Psoas muscle (tissue), 8 donors: ENCODE results near the gene RFX2. TPM values are rescaled to one million over a fixed set of nuclear protein-coding genes. Genes with fewer than 3 reads are reported as not detected.
A peak's percentile ranks its signal among the peaks of the same experiment; 100 is the strongest.

Experiments
- ATAC-seq, 4 donors: fragments of 200-7000 bp; cut with Tn5 transposase; one replicate each; pipeline ENCODE4 v1.9.1; 2020; ENCODE audit warnings: moderate library complexity in 3 of 4, mild to moderate bottlenecking in 2 of 4
- DNase-seq, 2 donors: peaks; one replicate each; pipeline ENCODE4 v3.0.0-alpha.2; 2020
- H3K27ac ChIP-seq: fragments of 200-600 bp; one replicate; pipeline ENCODE4 v1.8.0; 2022
- H3K27me3 ChIP-seq, 3 donors: fragments of 200-600 bp in 1 of 3; one replicate each; pipeline versions ENCODE4 v1.6.1 to v1.8.0; 2013 to 2022; ENCODE audit warnings: low read length in 2 of 3, mild to moderate bottlenecking in 2 of 3, moderate library complexity in 1 of 3; ENCODE audit not compliant: insufficient read depth in 3 of 3
- H3K36me3 ChIP-seq, 2 donors: fragments of 200-600 bp in 1 of 2; one replicate each; pipeline versions ENCODE4 v1.6.1 to v1.8.0; 2013 to 2022; ENCODE audit warnings: low read depth in 1 of 2, mild to moderate bottlenecking in 1 of 2, moderate library complexity in 1 of 2; ENCODE audit not compliant: insufficient read depth in 1 of 2
- H3K4me1 ChIP-seq: fragments of 200-600 bp; one replicate; pipeline ENCODE4 v1.8.0; 2022
- H3K4me3 ChIP-seq: fragments of 200-600 bp; one replicate; pipeline ENCODE4 v1.8.0; 2022; ENCODE audit warnings: mild to moderate bottlenecking
- H3K9me3 ChIP-seq: fragments of 200-600 bp; one replicate; pipeline ENCODE4 v1.8.0; 2022
- CTCF ChIP-seq: fragments of 200-600 bp; IDR thresholded peaks from one replicate; pipeline ENCODE4 v1.8.0; 2022; ENCODE audit warnings: antibody characterized with exemption
- WGBS, 3 donors: extraction: QIAGEN DNeasy Blood & Tissue Kit; methylation state at CpG; one replicate each; pipeline versions ENCODE4 v1.1.6 to v1.1.7; 2013; 5-methylcytosine and 5-hydroxymethylcytosine counted together
- intact Hi-C, 2 donors: fragments of 100-400 bp; cut with DNase I; formaldehyde crosslinking; loops; one replicate each; pipeline versions ENCODE4 v1.11.0 to v1.14.2; 2022
- long read RNA-seq, 2 donors: library from polyadenylated mRNA; unstranded; transcript quantifications; one replicate each; pipeline ENCODE4 v2.0.0, GENCODE V29; 2021
- polyA plus RNA-seq, 3 donors: library from polyadenylated mRNA; stranded (reverse); fragments of 200-250 nt; gene quantifications; one replicate each; pipeline ENCODE4 v1.2.3, GENCODE V29; 2013
- total RNA-seq, 4 donors: library from RNA; stranded (reverse); fragmentation: NEBNext Ultra II Directional in 2 of 4; extraction: Animal tissue kit (Norgen Biotek cat#: 25700) in 2 of 4; gene quantifications; one replicate each; pipeline versions ENCODE4 v1.2.1 to v1.2.4, GENCODE V29; 2021 to 2023
- donor health status: healthy with polysubstance abuse.
- donor health status: DM: no; HTN: no; CAD: no; lungs with moderate emphysema.
- donor health status: Bipolar disorder and iron deficiency.
- donor health status: healthy.
- donor health status: DM: yes; HTN: yes; CAD: no.
- donor health status: DM: no; HTN: no; CAD: no.
- donor health status: DM: no; HTN: no; CAD: no.
- donor health status: DM: yes; HTN: yes; CAD: no.

The RFX2 gene
- total RNA-seq (1 to 10 TPM in 2 of 4 donors, under 1 TPM in 2; 0.71 to 2.1 (median 1.3) TPM), polyA plus RNA-seq (1 to 10 TPM in 2 of 3 donors, under 1 TPM in 1; 0.58 to 1.5 (median 1.0) TPM)
- long read RNA-seq, donor 1, partial matches to known transcripts: 0 of 1 reads
- long read RNA-seq, donor 1, other reads (novel, unspliced or antisense): 1 of 1 reads
- long read RNA-seq, donor 2, partial matches to known transcripts: 0 of 2 reads
- long read RNA-seq, donor 2, other reads (novel, unspliced or antisense): 2 of 2 reads

DNA sequence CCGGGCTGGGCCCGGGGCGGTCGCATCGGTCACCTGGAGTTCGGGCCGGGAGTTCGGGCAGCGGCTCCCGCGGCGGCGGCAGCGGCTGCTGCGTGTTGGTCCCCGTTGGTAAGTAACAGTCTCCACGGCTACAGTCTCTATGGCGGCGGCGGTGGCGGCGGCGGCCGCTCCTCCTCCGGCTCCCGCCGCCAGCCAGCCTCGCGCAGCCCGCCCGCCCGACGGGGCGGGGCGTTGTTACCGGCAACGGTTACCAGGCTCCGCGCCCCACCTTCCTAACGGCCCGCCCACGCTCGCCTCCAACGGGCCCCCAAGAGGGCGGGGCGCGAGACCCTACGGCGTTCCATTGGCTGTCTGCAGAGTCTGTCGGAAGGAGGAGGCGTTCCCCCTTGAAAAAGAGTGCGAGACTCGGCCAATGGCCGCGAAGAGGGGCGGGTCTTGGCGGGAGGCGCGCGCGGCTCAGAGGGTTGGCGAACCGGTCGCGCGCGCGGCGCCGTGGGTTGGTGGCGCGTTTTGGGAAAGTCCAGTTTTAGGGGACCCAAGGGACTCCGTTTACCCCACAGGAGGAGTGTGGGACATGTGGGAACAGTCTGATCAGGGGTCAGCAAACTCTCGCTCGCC, at the start of gene RFX2:
RFX2 (minus strand) TSS at position 141 of the 618 bp plus-strand sequence. CDS start 63,004 bp downstream, outside the sequence.
- Histone ChIP-seq H3K27me3 (peaks cover 0 to 32% (median 0%) of the 10 kb centered on the region in 3 donors), H3K36me3 (no peaks in the 10 kb centered on the region), H3K27ac (no peak within 1 kb of the TSS), H3K9me3 (no peaks in the 10 kb centered on the region), H3K4me3 (peak within 1 kb of the TSS; percentile 66), H3K4me1 (peaks cover 11% of the 10 kb centered on the region)
- TF ChIP-seq CTCF: no peak
- intact Hi-C loops: loop anchor here (5.0 kb wide), 1 partner anchor 53 kb away; no protein-coding TSS in a partner anchor
- DNase-seq: peak; percentile 99
- 0 to 1% (median 0%) methylated on average over 48 to 75 of the region's 75 CpGs for whole genome bisulfite sequencing, 3 donors
- peak; percentile 100 for ATAC-seq

- no peaks in the 10 kb centered on the region for H3K27me3 ChIP-seq
- no peak for DNase-seq
- TF ChIP-seq CTCF: no peak
- no peak for ATAC-seq
- no peaks in the 10 kb centered on the region for H3K36me3 ChIP-seq
- WGBS, 3 donors: 38 to 51% (median 41%) methylated on average over 2 of the region's 2 CpGs
- no peaks in the 10 kb centered on the region for H3K4me1 ChIP-seq
- no peak overlapping the region for H3K27ac ChIP-seq
- intact Hi-C loops: no loop called here
- no peak overlapping the region for H3K4me3 ChIP-seq
- H3K9me3 ChIP-seq: peaks cover 17% of the 10 kb centered on the region
These were observed 45.7 kb upstream of the RFX2 start for GRCh38 chr19:6156033-6156432.

DNA sequence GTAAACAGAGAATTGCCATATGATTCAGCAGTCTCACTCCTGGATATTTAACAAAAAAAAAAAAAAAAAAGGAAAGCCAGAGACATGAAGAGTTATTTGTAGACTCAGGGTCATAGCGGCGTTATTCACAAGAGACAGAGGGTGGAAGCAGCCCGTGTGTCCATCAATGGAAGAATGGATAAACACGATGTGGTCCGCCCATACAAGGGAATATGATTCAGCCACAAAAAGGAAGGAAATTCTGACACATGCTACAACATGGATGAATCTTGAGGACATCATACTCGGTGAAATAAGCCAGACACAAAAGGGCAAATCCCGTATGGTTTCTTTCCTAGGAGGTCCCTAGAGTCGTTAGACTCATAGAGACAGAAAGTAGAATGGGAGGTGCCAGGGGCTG, 40.0 kb upstream of the RFX2 start:
- WGBS, 3 donors: 81 to 86% (median 81%) methylated on average over 8 of the region's 8 CpGs
- H3K27me3 ChIP-seq: no peaks in the 10 kb centered on the region
- H3K4me1 ChIP-seq: no peaks in the 10 kb centered on the region
- no peak overlapping the region for H3K27ac ChIP-seq
- ATAC-seq (no peak), DNase-seq (no peak)
- H3K4me3 ChIP-seq: no peak overlapping the region
- H3K36me3 ChIP-seq: no peaks in the 10 kb centered on the region
- H3K9me3 ChIP-seq: peaks cover 8% of the 10 kb centered on the region
- TF ChIP-seq CTCF: no peak
- intact Hi-C loops: no loop called here

- Histone ChIP-seq H3K4me1 (no peaks in the 10 kb centered on the region), H3K27ac (no peak overlapping the region), H3K9me3 (no peaks in the 10 kb centered on the region), H3K4me3 (no peak overlapping the region), H3K36me3 (no peaks in the 10 kb centered on the region), H3K27me3 (no peaks in the 10 kb centered on the region)
- no peak for ATAC-seq
- 56 to 67% (median 67%) methylated on average over 1 of the region's 1 CpG for WGBS, 3 donors
- no peak for DNase-seq
- intact Hi-C loops: no loop called here
- no peak for TF ChIP-seq CTCF
These were observed 30.9 kb upstream of the RFX2 start for GRCh38 chr19:6141217-6141616.
